ENCODE results near the gene DICER1.

DNA sequence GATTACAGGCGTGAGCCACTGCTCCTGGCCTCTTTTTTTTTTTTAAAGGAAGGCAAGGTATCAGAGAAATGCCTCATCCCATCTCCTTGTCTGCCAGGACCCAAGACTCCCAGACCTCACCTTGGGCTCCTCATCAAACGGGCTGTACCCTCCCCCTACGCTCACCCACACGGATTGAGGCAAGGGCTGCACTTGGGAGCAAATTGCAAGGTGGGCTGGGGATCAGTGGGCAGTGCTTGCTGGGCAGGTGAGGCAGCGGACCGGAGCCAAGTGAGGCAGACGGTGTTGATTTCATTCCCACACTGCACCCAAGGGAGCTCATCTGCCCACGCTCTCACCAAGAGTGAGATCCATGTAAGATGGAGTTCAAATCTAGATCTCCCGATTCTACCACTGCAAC, 41.0 kb upstream of the DICER1 start:
- TF ChIP-seq, protein P1, sequence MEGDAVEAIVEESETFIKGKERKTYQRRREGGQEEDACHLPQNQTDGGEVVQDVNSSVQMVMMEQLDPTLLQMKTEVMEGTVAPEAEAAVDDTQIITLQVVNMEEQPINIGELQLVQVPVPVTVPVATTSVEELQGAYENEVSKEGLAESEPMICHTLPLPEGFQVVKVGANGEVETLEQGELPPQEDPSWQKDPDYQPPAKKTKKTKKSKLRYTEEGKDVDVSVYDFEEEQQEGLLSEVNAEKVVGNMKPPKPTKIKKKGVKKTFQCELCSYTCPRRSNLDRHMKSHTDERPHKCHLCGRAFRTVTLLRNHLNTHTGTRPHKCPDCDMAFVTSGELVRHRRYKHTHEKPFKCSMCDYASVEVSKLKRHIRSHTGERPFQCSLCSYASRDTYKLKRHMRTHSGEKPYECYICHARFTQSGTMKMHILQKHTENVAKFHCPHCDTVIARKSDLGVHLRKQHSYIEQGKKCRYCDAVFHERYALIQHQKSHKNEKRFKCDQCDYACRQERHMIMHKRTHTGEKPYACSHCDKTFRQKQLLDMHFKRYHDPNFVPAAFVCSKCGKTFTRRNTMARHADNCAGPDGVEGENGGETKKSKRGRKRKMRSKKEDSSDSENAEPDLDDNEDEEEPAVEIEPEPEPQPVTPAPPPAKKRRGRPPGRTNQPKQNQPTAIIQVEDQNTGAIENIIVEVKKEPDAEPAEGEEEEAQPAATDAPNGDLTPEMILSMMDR (conservative IDR thresholded peaks at IDR 0.05; ENCODE audit: low read length) = no peak
- TF ChIP-seq EZH2phosphoT487 (IDR thresholded peaks at IDR 0.05; ENCODE audit: borderline replicate concordance) = no peak

All from Loucy (cell line).